ENCODE measurements around the gene FAM162A. TPM values are rescaled to one million over a fixed set of nuclear protein-coding genes. Genes with fewer than 3 reads are reported as not detected.

Gene FAM162A
- total RNA-seq, 4 donors from 2014 or later = 28.2 to 42.7 (median 32.6) TPM

- intact Hi-C loops (cut with DNase I) = no loop called here
- WGBS = 77% methylated on average over 4 of the region's 4 CpGs
- Histone ChIP-seq H3K27me3 (no peaks in the 10 kb centered on the region), H3K9me3 (no peaks in the 10 kb centered on the region), H3K4me1 (peaks cover 8 to 10% (median 10%) of the 10 kb centered on the region in 4 donors), H3K27ac (replicated peaks in 1 of 4) (no peak overlapping the region), H3K36me3 (peaks cover 0 to 17% (median 7%) of the 10 kb centered on the region in 4 donors), H3K4me3 (no peak overlapping the region)
- no peak for TF ChIP-seq EP300 (IDR thresholded peaks at IDR 0.05)
- TF ChIP-seq, protein P1, sequence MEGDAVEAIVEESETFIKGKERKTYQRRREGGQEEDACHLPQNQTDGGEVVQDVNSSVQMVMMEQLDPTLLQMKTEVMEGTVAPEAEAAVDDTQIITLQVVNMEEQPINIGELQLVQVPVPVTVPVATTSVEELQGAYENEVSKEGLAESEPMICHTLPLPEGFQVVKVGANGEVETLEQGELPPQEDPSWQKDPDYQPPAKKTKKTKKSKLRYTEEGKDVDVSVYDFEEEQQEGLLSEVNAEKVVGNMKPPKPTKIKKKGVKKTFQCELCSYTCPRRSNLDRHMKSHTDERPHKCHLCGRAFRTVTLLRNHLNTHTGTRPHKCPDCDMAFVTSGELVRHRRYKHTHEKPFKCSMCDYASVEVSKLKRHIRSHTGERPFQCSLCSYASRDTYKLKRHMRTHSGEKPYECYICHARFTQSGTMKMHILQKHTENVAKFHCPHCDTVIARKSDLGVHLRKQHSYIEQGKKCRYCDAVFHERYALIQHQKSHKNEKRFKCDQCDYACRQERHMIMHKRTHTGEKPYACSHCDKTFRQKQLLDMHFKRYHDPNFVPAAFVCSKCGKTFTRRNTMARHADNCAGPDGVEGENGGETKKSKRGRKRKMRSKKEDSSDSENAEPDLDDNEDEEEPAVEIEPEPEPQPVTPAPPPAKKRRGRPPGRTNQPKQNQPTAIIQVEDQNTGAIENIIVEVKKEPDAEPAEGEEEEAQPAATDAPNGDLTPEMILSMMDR (IDR thresholded peaks at IDR 0.05) = no peak
- no peak for TF ChIP-seq POLR2AphosphoS5 (IDR thresholded peaks at IDR 0.05)
- no peak for TF ChIP-seq POLR2A (IDR thresholded peaks at IDR 0.05; ENCODE audit: low read depth)
- no peak for DNase-seq (ENCODE audit: extremely low spot score)
These were observed 6.0 kb upstream of the FAM162A start for GRCh38 chr3:122377975-122378374.

DNA sequence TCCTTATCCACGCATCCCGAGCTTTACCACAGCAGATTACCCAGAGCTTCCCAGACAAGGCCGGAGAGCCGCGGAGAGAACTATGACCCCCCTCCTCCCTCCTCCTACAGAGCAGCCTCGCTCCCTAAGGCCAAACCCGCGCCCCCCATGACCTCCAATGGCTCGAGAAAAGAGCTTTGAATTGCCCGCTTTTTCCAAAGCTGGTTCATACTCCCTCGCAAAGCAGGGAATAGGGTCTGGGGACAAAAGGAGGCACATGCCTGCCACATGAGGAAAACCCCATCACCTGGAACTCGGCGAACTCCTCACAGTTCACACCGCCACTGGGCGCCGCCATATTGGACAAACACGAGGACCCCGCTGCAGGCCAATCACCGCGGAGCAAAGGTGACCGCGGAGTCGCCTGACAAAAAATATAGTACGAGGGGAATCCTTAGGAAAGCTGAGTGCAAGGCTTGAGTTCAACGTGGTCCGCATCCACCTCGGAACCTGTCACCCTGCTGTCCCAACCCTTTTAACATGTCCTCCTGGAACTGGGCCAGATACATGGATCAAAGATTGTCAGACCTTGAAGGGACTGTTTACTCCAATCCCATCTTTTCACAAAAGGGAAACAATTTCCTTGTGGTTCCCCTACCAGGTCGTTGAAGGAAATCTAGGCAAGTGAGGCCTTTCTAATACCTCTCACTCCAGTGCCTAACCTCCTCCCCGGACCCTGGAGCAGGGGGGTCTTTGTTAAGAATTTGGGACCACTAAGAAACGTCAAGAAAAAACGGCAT lies 905 bp upstream of the FAM162A start, which contains the start of gene MIX23:
TSS of gene MIX23 (minus strand) at position 344 of the 779 bp plus-strand sequence. CDS start at position 337, 7 bp downstream.
- Histone ChIP-seq H3K36me3 (peaks cover 0 to 14% (median 4%) of the 10 kb centered on the region in 4 donors), H3K4me3 (peak within 1 kb of the TSS; percentile 68 to 85 (median 74)), H3K9me3 (no peaks in the 10 kb centered on the region), H3K27me3 (no peaks in the 10 kb centered on the region), H3K27ac (replicated peaks in 1 of 4) (peak within 1 kb of the TSS; percentile 89 to 94 (median 92)), H3K4me1 (peaks cover 18 to 33% (median 29%) of the 10 kb centered on the region in 4 donors)
- peak; percentile 96 for DNase-seq (ENCODE audit: extremely low spot score)
- TF ChIP-seq POLR2AphosphoS5 (IDR thresholded peaks at IDR 0.05) (peak; percentile 72 to 86), EP300 (IDR thresholded peaks at IDR 0.05) (peak; percentile 19), POLR2A (IDR thresholded peaks at IDR 0.05; ENCODE audit: low read depth) (no peak)
- TF ChIP-seq, protein P1 (IDR thresholded peaks at IDR 0.05) = no peak
- intact Hi-C loops (cut with DNase I) = no loop called here
- under 1% methylated on average over 31 of the region's 31 CpGs for WGBS

DNA sequence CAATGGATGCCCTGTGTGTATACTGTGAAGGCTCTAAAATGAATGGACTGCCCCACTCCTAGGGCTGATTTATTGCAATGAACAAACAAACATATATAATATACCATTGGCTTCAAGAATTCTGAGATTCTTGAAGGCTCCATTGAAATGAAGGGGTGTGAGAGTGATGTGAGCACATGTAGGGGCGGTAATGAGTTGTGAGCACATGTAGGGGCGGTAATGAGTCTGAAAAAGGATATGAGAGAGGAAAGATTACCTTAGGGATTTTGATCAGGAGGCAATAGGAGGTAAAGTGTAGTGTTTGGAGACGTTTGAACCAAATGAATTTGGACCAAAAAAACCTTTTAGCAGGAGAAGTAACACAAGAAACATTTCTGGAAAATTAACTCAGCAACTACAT lies 3.7 kb downstream of the FAM162A start:
- intact Hi-C loops (cut with DNase I) = no loop called here
- no peaks in the 10 kb centered on the region for H3K27me3 ChIP-seq
- 88% methylated on average over 3 of the region's 3 CpGs for WGBS
- peaks cover 0 to 6% (median 0%) of the 10 kb centered on the region in 4 donors for H3K36me3 ChIP-seq
- no peak overlapping the region for H3K27ac ChIP-seq (replicated peaks in 1 of 4)
- TF ChIP-seq, protein P1 (IDR thresholded peaks at IDR 0.05) = no peak
- no peak for TF ChIP-seq EP300 (IDR thresholded peaks at IDR 0.05)
- TF ChIP-seq POLR2AphosphoS5 (IDR thresholded peaks at IDR 0.05) = no peak
- TF ChIP-seq POLR2A (IDR thresholded peaks at IDR 0.05; ENCODE audit: low read depth) = no peak
- no peaks in the 10 kb centered on the region for H3K9me3 ChIP-seq
- peaks cover 11 to 36% (median 34%) of the 10 kb centered on the region in 4 donors for H3K4me1 ChIP-seq
- H3K4me3 ChIP-seq = no peak overlapping the region
- no peak for DNase-seq (ENCODE audit: extremely low spot score)

DNA sequence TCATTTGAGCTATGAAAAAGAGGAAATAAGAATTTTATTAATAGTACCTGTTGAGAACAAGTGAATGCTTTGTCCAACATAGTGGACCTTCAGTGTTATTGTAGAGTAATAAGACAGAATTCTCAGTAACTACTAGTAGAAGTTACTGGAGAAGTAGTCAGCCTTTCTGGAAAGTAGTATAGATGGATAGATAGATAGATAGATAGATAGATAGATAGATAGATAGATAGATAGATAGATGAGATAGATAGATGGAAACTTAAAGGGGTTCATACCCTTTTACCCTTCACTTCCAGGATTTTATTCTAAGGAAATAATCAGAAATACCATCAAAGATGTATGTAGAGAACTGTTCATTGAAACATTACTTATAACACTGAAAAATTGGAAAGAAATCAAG lies 5.2 kb downstream of the FAM162A start:
- Histone ChIP-seq H3K4me3 (no peak overlapping the region), H3K36me3 (peaks cover 0 to 11% (median 0%) of the 10 kb centered on the region in 4 donors), H3K9me3 (no peaks in the 10 kb centered on the region), H3K27me3 (no peaks in the 10 kb centered on the region), H3K27ac (replicated peaks in 1 of 4) (no peak overlapping the region), H3K4me1 (peaks cover 11 to 47% (median 42%) of the 10 kb centered on the region in 4 donors)
- intact Hi-C loops (cut with DNase I) = no loop called here
- TF ChIP-seq, protein P1 (IDR thresholded peaks at IDR 0.05) = no peak
- TF ChIP-seq EP300 (IDR thresholded peaks at IDR 0.05) (no peak), POLR2A (IDR thresholded peaks at IDR 0.05; ENCODE audit: low read depth) (no peak), POLR2AphosphoS5 (IDR thresholded peaks at IDR 0.05) (no peak)
- DNase-seq (ENCODE audit: extremely low spot score) = no peak
